Astrocyte (in vitro differentiated cells and primary cell): ENCODE data around the gene POU2F2. TPM values are rescaled to one million over a fixed set of nuclear protein-coding genes. Genes with fewer than 3 reads are reported as not detected.

Experiments used
- DNase-seq: peaks from one replicate; pipeline ENCODE4 v3.0.0-alpha.2; 2010; ENCODE audit warnings: low read depth
- FAIRE-seq: peaks from 2 replicates; lab custom pipeline; 2011; peaks lifted over from hg19 to GRCh38; lab: Jason Lieb, UNC
- H2AFZ ChIP-seq: 2 replicates; pipeline ENCODE4 v1.6.0; 2012; ENCODE audit warnings: low read depth, low read length, inconsistent platforms
- H3K27ac ChIP-seq: 2 replicates; pipeline ENCODE4 v1.5.1; 2011; ENCODE audit warnings: low read depth, low read length, inconsistent platforms
- H3K27me3 ChIP-seq: 2 replicates; pipeline ENCODE4 v1.6.0; 2011; ENCODE audit warnings: low read length, inconsistent platforms; ENCODE audit not compliant: insufficient read depth
- H3K36me3 ChIP-seq: 2 replicates; pipeline ENCODE4 v1.5.1; 2011; ENCODE audit warnings: low read length, inconsistent platforms; ENCODE audit not compliant: insufficient read depth
- H3K4me1 ChIP-seq: 2 replicates; pipeline ENCODE4 v1.5.1; 2011; ENCODE audit warnings: low read length, inconsistent platforms; ENCODE audit not compliant: insufficient read depth
- H3K4me2 ChIP-seq: 2 replicates; pipeline ENCODE4 v1.6.0; 2012; ENCODE audit warnings: low read length, inconsistent platforms
- H3K4me3 ChIP-seq: 2 replicates; pipeline ENCODE4 v1.5.1; 2011; ENCODE audit warnings: low read depth, mild to moderate bottlenecking, low read length, inconsistent platforms; ENCODE audit not compliant: insufficient read depth
- H3K79me2 ChIP-seq: 2 replicates; pipeline ENCODE4 v1.6.0; 2012; ENCODE audit warnings: mild to moderate bottlenecking, low read length, inconsistent platforms; ENCODE audit not compliant: insufficient read depth
- H3K9ac ChIP-seq: 2 replicates; pipeline ENCODE4 v1.6.0; 2012; ENCODE audit warnings: mild to moderate bottlenecking, low read length, inconsistent platforms
- H3K9me3 ChIP-seq: 2 replicates; pipeline ENCODE4 v1.5.1; 2012; ENCODE audit warnings: low read depth, mild to moderate bottlenecking, low read length, inconsistent platforms; ENCODE audit not compliant: insufficient read depth
- H4K20me1 ChIP-seq: 2 replicates; pipeline ENCODE4 v1.6.0; 2012; ENCODE audit warnings: low read length, inconsistent platforms; ENCODE audit not compliant: insufficient read depth
- H3K27ac Mint-ChIP-seq: one replicate; pipeline ENCODE4 v1.8.0; 2021; ENCODE audit warnings: mild to moderate bottlenecking, mixed read lengths; ENCODE audit not compliant: unreplicated experiment
- H3K27me3 Mint-ChIP-seq: one replicate; pipeline ENCODE4 v1.8.0; 2021; ENCODE audit warnings: low read depth, mixed read lengths; ENCODE audit not compliant: unreplicated experiment
- H3K36me3 Mint-ChIP-seq: one replicate; pipeline ENCODE4 v1.8.0; 2021; ENCODE audit warnings: low read depth, mixed read lengths; ENCODE audit not compliant: unreplicated experiment
- H3K4me1 Mint-ChIP-seq: one replicate; pipeline ENCODE4 v1.8.0; 2021; ENCODE audit warnings: low read depth, mixed read lengths; ENCODE audit not compliant: unreplicated experiment
- H3K4me3 Mint-ChIP-seq: one replicate; pipeline ENCODE4 v1.8.0; 2021; ENCODE audit warnings: mild to moderate bottlenecking, moderate library complexity, mixed read lengths; ENCODE audit not compliant: unreplicated experiment
- H3K9me3 Mint-ChIP-seq: one replicate; pipeline ENCODE4 v1.8.0; 2021; ENCODE audit warnings: mild to moderate bottlenecking, mixed read lengths; ENCODE audit not compliant: unreplicated experiment
- EZH2 ChIP-seq: IDR thresholded peaks from 2 replicates; pipeline ENCODE4 v1.6.1; 2012; ENCODE audit warnings: mild to moderate bottlenecking, low read length, inconsistent platforms; ENCODE audit not compliant: insufficient read depth
- total RNA-seq: library from RNA; stranded (reverse); gene quantifications from 2 replicates; pipeline ENCODE4 v1.2.1, GENCODE V29; 2021
- TF ChIP-seq, protein P1 (sequence below): IDR thresholded peaks from 2 replicates; pipeline ENCODE4 v1.5.1; 2011; ENCODE audit warnings: low read depth, mild to moderate bottlenecking, inconsistent platforms, low read length, moderate library complexity; ENCODE audit not compliant: insufficient read depth

Gene POU2F2
- total RNA-seq, 1 donor from 2014 or later: 8.3 TPM

DNA sequence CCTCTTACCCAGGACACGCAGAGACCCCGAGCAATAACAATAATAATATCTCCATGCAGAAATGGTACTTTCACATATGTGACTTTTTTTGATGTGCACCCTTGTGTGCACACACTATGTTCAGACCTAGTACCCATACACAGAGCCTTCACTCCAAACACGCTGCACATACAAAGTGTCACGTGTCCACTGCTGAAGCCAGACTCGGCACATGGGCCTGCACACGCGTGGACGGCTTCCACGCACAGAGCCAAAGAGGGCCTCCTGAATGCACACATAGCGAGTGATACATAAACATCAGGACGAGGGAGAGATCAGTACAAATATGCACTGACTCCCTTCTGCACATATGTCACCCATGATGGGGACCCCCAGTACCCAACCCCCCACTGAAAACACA is 41.9 kb upstream of the POU2F2 start:
- H3K4me3 ChIP-seq: no peak overlapping the region
- H3K4me1 Mint-ChIP-seq: peaks cover 7% of the 10 kb centered on the region
- peaks cover 37% of the 10 kb centered on the region for H3K27me3 ChIP-seq
- peaks cover 52% of the 10 kb centered on the region for H3K27me3 Mint-ChIP-seq
- H2AFZ ChIP-seq: no peak overlapping the region
- no peak overlapping the region for H3K27ac ChIP-seq
- H3K4me3 Mint-ChIP-seq: no peak overlapping the region
- H3K9me3 Mint-ChIP-seq: no peaks in the 10 kb centered on the region
- no peak overlapping the region for H3K27ac Mint-ChIP-seq
- TF ChIP-seq, protein P1, sequence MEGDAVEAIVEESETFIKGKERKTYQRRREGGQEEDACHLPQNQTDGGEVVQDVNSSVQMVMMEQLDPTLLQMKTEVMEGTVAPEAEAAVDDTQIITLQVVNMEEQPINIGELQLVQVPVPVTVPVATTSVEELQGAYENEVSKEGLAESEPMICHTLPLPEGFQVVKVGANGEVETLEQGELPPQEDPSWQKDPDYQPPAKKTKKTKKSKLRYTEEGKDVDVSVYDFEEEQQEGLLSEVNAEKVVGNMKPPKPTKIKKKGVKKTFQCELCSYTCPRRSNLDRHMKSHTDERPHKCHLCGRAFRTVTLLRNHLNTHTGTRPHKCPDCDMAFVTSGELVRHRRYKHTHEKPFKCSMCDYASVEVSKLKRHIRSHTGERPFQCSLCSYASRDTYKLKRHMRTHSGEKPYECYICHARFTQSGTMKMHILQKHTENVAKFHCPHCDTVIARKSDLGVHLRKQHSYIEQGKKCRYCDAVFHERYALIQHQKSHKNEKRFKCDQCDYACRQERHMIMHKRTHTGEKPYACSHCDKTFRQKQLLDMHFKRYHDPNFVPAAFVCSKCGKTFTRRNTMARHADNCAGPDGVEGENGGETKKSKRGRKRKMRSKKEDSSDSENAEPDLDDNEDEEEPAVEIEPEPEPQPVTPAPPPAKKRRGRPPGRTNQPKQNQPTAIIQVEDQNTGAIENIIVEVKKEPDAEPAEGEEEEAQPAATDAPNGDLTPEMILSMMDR: no peak
- TF ChIP-seq EZH2: no peak
- H3K9me3 ChIP-seq: peaks cover 2% of the 10 kb centered on the region
- H4K20me1 ChIP-seq: peaks cover 20% of the 10 kb centered on the region
- no peaks in the 10 kb centered on the region for H3K79me2 ChIP-seq
- no peaks in the 10 kb centered on the region for H3K36me3 ChIP-seq
- FAIRE-seq: no peak
- H3K9ac ChIP-seq: no peak overlapping the region
- DNase-seq: no peak
- H3K36me3 Mint-ChIP-seq: no peaks in the 10 kb centered on the region
- no peak overlapping the region for H3K4me2 ChIP-seq
- no peaks in the 10 kb centered on the region for H3K4me1 ChIP-seq

DNA sequence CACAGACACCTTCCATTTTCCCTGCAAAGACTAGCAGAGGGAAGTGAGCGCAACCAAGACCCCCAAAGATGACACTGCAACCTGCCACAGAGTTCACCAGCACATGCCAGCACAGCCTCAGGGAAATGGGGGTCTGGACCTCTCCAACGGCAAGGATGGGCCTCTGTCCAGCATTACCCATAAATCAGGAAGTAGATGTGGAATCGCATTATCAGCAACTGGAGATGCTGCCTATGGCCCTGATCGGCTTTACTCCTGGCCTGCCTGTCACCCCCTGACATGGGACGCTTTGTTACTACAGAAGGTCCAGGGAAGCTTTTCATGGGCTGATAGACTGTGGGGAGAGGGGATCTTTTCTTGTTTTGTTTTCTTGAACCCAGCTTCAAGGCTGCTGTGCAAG is 41.4 kb upstream of the POU2F2 start:
- Histone ChIP-seq H3K27ac (no peak overlapping the region), H3K4me3 (no peak overlapping the region), H2AFZ (no peak overlapping the region), H3K9ac (no peak overlapping the region), H4K20me1 (peaks cover 17% of the 10 kb centered on the region), H3K27me3 (peaks cover 32% of the 10 kb centered on the region), H3K4me1 (no peaks in the 10 kb centered on the region), H3K36me3 (no peaks in the 10 kb centered on the region), H3K79me2 (no peaks in the 10 kb centered on the region), H3K9me3 (peaks cover 2% of the 10 kb centered on the region), H3K4me2 (no peak overlapping the region)
- no peak overlapping the region for H3K27ac Mint-ChIP-seq
- H3K4me1 Mint-ChIP-seq: peaks cover 7% of the 10 kb centered on the region
- H3K36me3 Mint-ChIP-seq: no peaks in the 10 kb centered on the region
- FAIRE-seq (no peak), DNase-seq (no peak)
- peaks cover 57% of the 10 kb centered on the region for H3K27me3 Mint-ChIP-seq
- H3K9me3 Mint-ChIP-seq: no peaks in the 10 kb centered on the region
- H3K4me3 Mint-ChIP-seq: no peak overlapping the region
- TF ChIP-seq, protein P1: no peak
- no peak for TF ChIP-seq EZH2

DNA sequence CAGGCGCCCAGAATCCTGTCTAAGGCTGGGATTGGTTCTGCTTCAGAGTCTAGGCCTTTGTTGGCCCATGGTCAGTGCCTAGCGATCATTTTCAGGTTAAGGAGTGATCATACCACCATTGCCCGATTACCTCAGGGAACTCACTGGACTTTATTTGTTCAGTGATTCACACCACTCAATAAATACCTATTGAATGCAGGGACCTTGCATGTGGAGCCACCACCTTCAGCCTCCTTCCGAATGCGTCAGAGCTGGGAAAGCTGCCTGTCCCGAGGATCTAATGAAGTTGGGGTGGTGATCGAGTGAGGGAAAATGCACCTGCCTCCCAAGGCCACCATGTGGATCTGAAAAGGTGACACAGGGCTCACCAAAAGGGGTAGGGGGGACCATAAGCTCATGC is 40.0 kb upstream of the POU2F2 start:
- peaks cover 7% of the 10 kb centered on the region for H3K4me1 Mint-ChIP-seq
- no peaks in the 10 kb centered on the region for H3K36me3 Mint-ChIP-seq
- H3K4me2 ChIP-seq: no peak overlapping the region
- no peaks in the 10 kb centered on the region for H3K79me2 ChIP-seq
- no peak overlapping the region for H3K4me3 ChIP-seq
- TF ChIP-seq, protein P1: no peak
- no peak for TF ChIP-seq EZH2
- no peaks in the 10 kb centered on the region for H3K9me3 Mint-ChIP-seq
- peaks cover 71% of the 10 kb centered on the region for H3K27me3 Mint-ChIP-seq
- DNase-seq (no peak), FAIRE-seq (no peak)
- no peak overlapping the region for H2AFZ ChIP-seq
- H3K4me3 Mint-ChIP-seq: no peak overlapping the region
- H4K20me1 ChIP-seq: peaks cover 5% of the 10 kb centered on the region
- no peak overlapping the region for H3K27ac ChIP-seq
- peaks cover 2% of the 10 kb centered on the region for H3K9me3 ChIP-seq
- no peak overlapping the region for H3K27ac Mint-ChIP-seq
- H3K9ac ChIP-seq: no peak overlapping the region
- no peaks in the 10 kb centered on the region for H3K36me3 ChIP-seq
- peaks cover 28% of the 10 kb centered on the region for H3K27me3 ChIP-seq
- no peaks in the 10 kb centered on the region for H3K4me1 ChIP-seq
